Astrocyte of the cerebellum (primary cell): ENCODE measurements around the gene PIGH.

Experiments used
- DNase-seq: peaks from one replicate; pipeline ENCODE4 v3.0.0-alpha.2; 2011; ENCODE audit warnings: low read depth
- H3K4me3 ChIP-seq: 2 replicates; pipeline ENCODE4 v1.5.1; 2011; ENCODE audit warnings: mild to moderate bottlenecking, low read depth, low read length, moderate library complexity
- in situ Hi-C: cut with HindIII; loops from 2 replicates; pipeline ENCODE4 v1.10.0; 2017; ENCODE audit warnings: low sequenced_read_pairs
- TF ChIP-seq, protein P1 (sequence below): IDR thresholded peaks from 2 replicates; pipeline ENCODE4 v1.5.1; 2012; ENCODE audit warnings: low read length, low read depth, moderate library complexity, mild to moderate bottlenecking; ENCODE audit errors: missing control alignments

Gene PIGH

DNA sequence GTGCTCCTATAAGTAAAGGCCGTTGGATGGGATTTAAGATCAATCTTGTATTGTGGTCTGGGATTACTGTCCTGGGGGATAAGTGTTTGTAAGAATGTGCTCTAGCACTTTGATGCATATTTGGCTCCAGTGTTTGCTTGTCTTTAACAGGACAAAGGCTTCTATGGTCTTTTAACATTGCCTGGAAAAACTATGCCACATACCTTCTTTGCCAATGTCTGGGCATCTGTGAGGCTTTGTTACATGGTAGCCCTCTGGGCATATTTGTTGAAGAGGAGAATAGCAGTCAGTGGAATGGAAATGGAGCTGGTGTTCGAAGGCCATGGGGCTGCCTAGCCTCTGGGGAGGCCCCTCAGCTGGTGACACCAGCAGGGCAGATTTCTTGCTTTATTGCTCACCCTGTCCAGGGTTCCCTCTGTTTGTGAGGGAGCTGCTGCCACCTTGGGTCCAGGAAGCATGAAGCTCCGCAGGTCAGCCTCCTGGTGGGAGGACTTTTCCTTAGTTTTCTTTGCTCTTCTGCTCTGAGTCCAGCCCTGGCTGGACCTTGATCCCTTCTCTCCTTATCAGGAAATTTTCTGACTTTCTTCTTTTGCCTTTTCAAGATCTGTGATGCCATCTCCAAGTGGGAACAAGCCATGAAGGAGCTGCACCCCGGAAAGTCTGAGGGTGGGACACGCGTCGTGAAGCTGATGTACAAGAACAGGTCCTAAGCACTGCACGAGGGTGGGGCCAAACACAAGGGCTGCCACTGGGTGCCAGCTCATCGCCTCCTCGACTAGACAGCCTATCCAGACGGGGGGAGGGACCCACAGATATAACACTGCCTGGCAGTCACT lies 19.5 kb downstream of the PIGH start:
- in situ Hi-C loops: no loop called here
- TF ChIP-seq, protein P1, sequence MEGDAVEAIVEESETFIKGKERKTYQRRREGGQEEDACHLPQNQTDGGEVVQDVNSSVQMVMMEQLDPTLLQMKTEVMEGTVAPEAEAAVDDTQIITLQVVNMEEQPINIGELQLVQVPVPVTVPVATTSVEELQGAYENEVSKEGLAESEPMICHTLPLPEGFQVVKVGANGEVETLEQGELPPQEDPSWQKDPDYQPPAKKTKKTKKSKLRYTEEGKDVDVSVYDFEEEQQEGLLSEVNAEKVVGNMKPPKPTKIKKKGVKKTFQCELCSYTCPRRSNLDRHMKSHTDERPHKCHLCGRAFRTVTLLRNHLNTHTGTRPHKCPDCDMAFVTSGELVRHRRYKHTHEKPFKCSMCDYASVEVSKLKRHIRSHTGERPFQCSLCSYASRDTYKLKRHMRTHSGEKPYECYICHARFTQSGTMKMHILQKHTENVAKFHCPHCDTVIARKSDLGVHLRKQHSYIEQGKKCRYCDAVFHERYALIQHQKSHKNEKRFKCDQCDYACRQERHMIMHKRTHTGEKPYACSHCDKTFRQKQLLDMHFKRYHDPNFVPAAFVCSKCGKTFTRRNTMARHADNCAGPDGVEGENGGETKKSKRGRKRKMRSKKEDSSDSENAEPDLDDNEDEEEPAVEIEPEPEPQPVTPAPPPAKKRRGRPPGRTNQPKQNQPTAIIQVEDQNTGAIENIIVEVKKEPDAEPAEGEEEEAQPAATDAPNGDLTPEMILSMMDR: no peak
- no peak for DNase-seq
- no peak overlapping the region for H3K4me3 ChIP-seq

DNA sequence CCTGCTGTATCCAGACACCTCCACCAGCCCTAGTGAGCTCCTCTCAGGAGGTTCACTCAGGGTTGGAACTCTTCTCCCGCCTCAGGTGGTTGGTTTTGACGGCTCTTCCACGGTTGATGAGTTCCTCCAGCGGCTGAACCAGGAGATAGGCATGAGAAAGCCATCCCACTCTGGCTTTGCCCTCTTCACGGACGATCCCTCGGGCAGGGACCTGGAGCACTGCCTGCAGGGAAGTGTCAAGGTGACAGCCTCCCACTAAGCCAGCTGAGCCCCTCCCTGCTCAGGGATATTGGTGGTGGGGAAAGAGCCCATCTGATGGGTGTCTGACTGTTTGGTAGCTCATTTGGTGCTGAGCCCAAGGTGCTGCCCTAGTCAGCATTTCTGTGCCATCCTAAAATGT lies 20.4 kb downstream of the PIGH start:
- TF ChIP-seq, protein P1: no peak
- H3K4me3 ChIP-seq: no peak overlapping the region
- DNase-seq: no peak
- in situ Hi-C loops: loop anchor here (5.0 kb wide), 1 partner anchor 57 kb away; no protein-coding TSS in a partner anchor

DNA sequence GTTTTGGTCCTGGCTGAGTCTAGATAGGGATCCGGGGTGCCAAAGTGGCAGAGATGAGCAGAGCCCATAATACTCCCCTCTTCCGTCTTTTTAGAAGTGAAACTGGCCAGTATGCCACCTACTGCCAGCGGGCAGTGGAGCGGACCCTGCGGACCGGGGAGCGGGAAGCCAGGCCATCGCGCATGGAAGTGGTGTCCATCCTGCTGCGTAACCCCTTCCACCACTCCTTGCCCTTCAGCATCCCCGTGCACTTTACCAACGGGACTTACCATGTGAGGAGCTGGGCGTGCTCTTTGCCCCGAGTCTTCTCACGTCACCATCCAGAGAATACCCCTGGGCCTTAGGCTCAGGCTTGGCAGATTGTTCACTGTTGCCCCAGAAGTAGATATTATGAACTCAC lies 21.0 kb downstream of the PIGH start:
- DNase-seq: no peak
- in situ Hi-C loops: loop anchor here (5.0 kb wide), 1 partner anchor 57 kb away; no protein-coding TSS in a partner anchor
- TF ChIP-seq, protein P1: no peak

DNA sequence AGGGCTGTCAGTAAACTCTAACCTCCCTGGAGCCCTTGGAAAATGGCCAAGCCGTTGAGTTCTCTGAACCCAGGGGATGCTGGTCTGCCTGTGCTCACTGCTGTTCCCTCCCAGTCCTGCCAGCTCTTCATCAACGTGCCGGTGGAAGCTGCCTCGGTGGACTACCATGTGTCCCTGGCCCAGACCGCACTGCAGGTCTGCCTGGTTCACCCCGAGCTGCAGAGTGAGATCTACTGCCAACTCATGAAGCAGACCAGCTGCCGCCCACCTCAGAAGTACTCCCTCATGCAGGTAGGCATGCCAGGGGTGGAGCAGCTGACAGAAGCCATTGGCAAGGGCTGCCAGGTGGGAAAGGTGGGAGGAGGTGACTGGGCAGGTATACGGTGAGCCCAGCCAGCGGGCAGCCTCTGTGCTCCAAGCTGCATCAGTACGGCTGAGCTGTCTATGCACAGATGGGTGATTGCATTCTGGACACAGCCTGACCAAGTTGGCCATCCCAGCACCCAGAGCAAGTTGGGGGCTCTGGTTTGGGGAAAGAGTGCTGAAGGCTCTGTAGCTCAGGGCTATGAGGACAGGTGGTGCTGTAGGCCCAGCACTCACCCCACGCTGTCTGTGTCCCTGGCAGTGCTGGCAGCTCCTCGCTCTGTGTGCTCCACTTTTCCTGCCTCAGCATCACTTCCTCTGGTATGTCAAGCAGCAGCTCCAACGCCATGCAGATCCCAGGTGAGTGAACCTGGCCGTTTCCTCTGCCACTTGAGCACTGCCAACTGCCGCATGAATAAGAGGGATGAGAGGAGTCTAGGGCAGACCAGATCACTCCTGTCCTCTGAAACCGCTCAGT lies 21.9 kb downstream of the PIGH start:
- H3K4me3 ChIP-seq: no peak overlapping the region
- DNase-seq: no peak
- TF ChIP-seq, protein P1: no peak
- in situ Hi-C loops: loop anchor here (5.0 kb wide), 1 partner anchor 56 kb away; no protein-coding TSS in a partner anchor

More for the DNA sequence above, 21.0 kb downstream of the PIGH start:
- no peak overlapping the region for H3K4me3 ChIP-seq

DNA sequence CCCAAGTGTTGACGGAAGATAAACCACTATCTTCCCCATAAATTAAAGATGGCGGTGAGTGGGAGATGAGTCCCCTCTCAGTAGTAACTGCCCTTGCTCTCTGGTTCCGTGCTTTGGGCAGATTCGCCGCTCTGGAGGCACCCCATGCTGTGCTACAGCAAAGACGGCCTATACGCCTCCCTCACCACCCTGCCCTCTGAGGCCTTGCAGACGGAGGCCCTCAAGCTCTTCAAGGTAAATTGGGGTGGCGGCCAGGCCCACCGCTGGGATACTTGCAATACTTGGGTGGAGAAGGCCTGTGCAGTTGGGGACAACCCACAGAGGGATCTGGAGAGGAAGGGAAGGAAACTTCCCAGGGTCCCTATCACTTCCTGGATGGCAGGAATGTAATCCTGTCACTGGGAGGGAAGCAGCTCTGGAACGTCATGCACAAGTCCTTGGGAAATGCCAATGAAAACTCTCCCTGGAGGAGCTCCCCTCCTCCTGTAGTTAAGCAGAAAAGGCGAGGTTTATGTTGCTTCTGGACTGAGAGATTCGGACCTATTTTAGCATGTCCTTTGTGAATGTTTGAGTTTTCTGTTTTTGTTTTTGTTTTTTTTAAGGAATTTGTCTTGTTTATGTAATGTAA lies 22.8 kb downstream of the PIGH start:
- DNase-seq: no peak
- no peak overlapping the region for H3K4me3 ChIP-seq
- TF ChIP-seq, protein P1: no peak
- in situ Hi-C loops: loop anchor here (5.0 kb wide), 1 partner anchor 55 kb away; no protein-coding TSS in a partner anchor
